GM21360 (cell line): Measurements from ENCODE around the gene HNRNPA2B1.
"Not testable (repeated sequence)": the region's sequence is repeated elsewhere in the genome, so short reads cannot be mapped to it uniquely, and the experiment has no call there.

Experiments
- ATAC-seq: cut with Tn5 transposase; IDR thresholded peaks from one replicate; pipeline ENCODE4 v1.9.1; 2021; ENCODE audit warnings: mild to moderate bottlenecking, moderate library complexity; ENCODE audit not compliant: unreplicated experiment

Gene HNRNPA2B1

DNA sequence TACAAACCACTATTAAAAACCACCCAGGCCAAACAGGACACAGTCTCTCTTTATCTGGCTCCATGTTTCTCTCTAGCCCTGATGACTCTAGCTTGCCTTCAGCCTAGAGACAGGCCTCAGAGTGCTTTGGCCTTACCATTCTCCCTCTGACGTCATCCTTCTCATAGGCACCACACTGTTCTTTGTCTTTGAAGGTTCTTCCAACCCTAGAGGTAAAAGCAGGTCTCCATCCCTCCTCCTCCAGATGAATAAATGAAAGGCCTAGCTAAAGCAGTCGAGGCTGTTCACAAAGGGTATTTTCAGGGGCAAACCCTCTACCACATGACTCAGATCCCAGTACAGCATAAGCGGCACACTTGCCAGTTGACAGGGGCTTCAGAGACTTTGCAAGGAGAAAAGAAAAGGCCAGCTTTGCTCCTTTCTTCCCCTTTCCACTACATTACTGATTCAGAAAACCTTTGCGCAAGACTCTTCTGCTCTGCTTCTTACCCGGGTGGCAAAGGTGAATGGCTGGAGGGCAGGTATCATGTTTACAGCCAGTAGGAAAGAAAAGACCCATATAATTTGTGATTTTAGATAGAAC, 33.8 kb downstream of the HNRNPA2B1 start:
- no peak for ATAC-seq

DNA sequence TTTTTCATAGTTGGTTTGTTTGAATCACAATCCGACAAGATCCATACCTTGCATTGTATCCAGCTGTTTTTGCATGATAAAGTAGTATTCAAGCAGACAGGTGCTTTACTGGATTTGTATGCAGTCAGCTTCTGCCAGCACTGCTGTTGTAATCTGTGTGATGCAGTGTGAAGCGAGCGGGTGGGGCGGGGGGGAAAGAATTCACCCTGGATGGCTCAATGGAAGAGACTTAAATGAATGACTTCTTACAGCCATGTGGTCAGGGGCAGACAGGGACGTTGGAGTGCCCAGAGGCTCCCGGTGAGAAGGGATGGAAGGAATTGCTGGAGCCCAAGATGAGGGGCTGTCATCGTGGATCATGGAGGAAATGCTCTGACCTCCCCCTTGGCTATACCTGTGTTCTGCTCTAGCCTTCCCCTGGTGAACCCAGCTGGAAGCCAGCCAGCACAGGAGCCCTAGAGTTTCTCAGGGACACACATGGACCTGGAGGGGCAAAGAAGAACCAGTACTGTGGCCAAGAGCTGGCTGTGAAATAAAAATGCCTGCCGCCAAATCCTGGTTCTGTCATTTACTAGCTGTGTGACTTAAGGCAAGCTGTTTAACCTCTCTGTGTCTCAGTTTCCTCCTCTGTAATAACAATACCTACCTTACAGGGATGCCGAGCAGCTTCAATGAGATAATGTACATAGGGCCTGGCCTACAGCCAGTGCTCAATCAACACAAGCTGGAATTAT, 34.4 kb downstream of the HNRNPA2B1 start:
- no peak for ATAC-seq

DNA sequence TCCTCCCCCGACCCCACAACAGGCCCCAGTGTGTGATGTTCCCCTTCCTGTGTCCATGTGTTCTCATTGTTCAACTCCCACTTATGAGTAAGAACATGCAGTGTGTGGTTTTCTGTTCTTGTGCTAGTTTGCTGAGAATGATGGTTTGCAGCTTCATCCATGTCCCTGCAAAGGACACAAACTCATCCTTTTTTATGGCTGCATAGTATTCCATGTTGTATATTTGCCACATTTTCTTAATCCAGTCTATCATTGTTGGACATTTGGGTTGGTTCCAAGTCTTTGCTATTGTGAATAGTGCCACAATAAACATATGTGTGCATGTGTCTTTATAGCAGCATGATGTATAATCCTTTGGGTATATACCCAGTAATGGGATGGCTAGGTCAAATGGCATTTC, 36.7 kb downstream of the HNRNPA2B1 start:
- ATAC-seq, result not testable (repeated sequence)

DNA sequence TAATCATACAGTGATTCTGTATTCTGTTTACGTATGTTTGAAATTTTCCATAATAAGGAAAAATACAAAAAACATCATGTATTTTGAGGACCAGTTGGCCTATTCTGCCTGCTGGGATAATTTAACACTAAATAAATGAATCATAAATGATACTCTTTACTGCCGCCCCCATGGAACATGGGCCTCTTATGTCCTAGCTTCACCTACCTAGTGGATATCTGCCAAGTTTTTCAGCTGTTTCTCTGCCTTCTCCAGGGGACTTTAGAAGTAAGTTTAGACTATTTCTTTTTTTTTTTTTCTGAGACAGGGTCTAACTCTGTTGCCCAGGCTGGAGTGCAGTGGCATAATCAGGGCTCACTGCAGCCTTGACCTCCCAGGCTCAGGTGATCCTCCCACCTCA, 38.1 kb downstream of the HNRNPA2B1 start:
- no peak for ATAC-seq

DNA sequence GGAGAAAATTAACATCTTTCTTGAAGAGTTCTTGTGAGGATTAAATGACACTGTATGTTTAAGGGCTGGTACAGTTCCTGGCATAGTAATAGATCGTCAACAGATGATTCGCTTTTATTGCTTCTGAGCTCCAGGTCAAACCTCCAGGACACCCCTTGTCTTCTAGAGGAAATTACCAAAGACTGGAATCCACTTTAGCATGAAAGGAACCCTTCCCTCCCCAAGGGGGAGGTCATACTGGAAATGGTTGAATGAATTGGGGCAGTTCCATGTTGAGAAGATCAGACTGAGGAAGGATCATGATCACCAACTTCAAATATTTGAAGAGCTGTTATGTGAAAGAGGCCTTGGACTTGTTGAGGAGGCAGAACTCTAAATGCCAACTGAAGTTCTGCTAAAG, 39.6 kb downstream of the HNRNPA2B1 start:
- ATAC-seq, result no peak

DNA sequence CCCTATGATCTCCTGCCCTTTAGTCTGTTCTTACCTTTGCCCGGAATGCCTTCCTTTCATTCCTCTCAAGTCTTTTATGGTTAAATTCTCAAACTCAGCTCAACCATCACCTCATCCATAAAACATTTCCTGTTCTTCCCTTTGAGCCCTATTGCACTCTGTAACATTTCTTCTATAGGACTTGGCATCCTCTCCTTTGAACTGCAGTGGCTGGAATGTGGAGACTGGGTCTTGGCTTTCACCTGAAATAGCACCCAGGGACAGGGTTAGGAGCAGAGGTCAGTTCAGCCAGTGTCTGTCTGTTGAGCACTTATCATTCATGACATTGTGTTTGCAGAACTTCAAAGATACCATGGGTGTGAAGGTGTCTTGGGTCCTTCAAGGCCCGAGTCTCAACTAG, 41.3 kb downstream of the HNRNPA2B1 start:
- no peak for ATAC-seq

DNA sequence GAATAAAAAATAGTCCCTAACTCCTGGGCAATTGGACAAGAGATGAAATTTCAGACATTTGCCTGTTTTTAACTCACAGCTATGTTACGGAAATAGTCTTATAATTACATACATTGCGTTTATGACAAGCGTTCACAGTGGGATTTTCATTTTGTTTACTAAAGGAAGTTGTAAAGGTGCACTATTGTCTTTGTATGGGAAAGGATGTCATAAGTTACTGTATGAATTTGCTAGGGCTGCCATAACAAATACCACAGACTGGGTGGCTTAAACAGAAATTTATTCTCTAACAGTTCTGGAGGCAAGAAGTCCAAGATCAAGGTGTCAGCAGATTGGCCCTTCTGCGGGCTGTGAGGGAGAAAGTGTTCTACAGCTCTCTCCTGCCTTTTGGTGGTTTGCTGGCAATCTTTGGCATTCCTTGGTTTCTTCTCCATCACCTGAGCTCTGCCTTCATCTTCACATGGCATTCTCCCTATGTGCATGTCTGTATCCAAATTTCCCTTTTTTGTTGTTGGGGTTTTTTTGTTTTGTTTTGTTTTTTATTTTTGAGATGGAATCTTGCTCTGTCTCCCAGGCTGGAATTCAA, 42.9 kb downstream of the HNRNPA2B1 start:
- ATAC-seq, result no peak

DNA sequence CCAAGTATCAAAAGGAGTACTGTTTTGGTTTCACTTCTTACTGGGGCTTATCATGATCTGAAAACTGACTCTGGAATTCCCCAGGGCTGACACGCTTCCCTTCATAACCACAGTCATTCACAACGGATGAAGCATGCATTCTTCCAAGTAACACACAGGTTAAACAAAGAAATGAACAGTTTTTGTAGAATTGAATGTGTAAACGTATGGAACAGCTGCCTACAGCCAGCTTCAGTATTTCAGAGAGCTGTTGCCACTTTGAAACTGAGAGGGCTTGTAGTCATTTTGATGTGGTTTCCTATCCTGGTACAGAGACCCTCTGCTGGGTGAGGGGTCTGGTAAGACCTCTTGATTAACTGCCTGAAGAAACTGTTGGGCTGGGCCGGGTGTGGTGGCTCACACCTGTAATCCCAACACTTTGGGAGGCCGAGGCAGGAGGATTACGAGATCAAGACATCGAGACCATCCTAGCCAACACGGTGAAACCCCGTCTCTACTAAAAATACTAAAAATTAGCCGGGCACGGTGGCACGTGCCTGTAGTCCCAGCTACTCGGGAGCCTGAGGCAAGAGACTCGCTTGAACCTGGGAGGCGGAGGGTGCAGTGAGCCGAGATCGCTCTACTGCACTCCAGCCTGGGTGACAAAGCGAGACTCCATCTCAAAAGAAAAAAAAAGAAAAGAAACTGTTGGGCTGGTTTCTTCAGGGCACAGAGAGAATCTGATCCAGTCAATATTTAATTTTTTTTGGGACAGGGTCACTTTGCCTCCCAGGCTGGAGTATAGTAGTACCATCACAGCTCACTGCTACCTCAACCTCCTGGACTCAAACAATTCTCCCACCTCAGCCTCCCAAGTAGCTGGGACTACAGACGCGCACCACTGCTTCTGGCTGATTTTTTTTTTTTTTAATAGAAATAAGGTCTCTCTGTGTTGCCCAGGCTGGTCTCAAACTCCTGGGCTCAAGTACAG, 43.8 kb downstream of the HNRNPA2B1 start:
- peak; percentile 36 for ATAC-seq

DNA sequence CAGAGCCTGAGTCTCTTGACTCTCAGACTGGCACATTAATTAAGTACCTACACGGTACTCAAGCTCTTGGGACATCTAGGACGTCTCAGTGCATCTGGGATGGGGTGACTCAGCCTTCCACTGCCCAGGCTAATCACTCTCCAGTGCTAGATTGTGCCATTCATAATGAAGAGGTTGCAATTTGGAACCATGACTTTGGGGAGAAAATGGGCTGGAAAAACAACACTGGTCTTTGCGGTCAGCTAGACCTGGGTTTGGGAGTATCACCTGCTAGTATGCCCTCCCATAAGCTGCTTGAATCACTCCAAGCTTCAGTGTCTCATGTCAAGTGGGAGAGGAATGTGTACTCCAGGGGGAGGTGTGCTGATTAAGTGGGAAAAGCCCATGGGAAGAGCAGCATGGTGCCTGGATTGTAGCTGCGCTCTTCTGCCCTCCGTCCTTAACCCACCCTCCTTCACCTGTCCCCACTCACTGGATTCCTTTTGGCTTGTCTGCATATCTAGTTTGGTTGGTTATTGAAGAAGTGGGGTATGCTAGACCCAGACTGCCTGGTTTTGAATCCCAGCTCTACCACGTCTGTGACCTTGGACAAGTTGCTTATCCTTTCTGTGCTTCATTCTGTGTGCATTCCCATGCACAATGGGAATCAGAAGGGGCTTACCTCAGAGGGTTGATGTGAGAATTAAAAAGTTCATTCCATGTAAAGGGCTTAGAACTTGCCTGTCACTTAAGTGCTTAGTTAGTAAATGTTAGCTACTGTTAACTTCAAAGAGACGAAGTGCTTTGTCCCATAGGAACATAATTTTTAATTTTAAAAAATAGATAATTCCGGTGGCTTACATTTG, 44.8 kb downstream of the HNRNPA2B1 start:
- ATAC-seq, result no peak

DNA sequence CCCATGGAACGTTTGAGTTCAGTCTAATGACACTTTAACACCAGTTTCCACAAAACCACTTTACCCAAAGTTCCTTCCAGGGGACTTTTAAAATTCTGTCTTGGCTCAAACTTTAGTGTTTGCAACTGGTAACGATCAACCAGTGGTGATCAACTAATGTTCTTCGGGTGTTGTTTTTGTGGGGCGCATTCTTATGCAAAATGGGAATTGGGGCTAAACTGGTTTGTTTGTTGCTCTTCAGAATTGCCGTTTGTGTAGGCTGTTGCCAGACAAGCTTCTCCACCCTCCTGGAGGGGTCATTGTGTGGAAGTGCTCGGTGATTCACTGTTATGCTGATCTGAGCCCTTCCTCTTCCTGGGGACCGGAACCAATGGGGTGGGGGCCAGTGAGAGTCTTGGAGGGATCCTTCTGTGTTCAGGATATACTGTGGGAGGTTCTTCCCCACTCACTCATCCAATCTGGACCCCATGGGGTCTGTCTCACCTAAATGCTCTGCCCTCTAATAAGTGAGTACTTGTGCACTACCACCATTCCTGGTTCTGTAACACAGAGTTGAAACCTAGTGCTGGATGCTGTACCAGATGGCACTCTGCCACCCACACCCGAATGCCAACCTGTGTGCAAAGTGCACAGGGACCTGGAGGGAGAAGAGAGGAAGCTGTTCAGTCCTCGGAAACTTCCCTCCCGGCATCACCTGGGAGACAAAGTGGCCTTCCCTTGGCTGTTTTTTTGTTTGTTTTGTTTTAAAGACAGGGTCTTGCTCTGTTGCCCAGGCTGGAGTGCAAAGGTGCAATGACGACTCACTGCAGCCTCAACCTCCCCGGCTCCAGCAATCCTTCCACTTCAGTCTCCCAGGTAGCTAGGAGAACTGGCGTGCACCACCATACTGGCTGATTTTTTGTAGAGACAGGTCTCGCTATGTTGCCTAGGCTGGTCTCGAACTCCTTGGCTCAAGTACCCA, 46.4 kb downstream of the HNRNPA2B1 start:
- ATAC-seq, result no peak

DNA sequence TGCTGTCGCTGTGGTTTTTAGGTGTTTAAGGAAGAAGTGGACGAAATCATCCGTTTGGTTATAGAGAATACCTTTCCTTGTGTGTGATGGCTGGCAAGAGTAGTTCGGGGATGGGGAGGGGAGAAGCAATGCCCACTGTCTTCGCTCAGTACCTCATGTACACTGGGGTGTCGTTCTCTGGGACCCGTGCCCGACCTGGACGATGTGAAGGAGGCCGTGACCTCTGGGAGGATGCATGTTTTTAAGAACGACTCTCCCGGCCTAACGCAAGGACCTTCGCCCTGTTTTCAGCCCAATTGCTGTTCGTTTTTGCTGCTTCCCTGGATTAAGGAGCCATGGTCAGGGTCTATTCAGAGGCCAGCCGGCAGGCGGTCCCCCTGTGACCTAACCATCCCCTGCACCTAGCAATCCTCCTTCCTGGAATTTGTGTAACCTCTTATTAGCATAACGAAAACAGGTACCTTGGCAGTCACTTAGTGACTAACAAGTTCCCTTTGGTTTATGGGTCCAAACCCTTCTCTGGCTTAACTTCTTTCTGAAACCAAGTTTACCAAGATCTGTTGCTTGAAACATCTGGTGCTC, 47.2 kb downstream of the HNRNPA2B1 start:
- no peak for ATAC-seq

DNA sequence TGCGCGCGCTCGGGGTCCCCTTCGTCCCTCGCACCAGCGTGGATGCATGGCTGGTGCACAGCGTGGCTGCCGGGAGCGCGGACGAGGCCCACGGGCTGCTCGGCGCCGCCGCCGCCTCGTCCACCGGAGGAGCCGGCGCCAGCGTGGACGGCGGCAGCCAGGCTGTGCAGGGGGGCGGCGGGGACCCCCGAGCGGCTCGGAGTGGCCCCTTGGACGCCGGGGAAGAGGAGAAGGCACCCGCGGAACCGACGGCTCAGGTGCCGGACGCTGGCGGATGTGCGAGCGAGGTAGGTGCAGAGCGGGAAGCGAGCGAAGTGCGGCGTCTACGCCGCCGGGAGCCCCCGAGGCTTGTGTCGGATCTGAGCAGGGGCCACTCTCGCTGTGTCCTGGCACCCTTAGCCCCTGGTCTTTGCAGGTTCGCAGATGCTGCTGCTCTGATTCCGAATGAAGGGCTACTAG, 47.7 kb downstream of the HNRNPA2B1 start:
- peak; percentile 5 for ATAC-seq

DNA sequence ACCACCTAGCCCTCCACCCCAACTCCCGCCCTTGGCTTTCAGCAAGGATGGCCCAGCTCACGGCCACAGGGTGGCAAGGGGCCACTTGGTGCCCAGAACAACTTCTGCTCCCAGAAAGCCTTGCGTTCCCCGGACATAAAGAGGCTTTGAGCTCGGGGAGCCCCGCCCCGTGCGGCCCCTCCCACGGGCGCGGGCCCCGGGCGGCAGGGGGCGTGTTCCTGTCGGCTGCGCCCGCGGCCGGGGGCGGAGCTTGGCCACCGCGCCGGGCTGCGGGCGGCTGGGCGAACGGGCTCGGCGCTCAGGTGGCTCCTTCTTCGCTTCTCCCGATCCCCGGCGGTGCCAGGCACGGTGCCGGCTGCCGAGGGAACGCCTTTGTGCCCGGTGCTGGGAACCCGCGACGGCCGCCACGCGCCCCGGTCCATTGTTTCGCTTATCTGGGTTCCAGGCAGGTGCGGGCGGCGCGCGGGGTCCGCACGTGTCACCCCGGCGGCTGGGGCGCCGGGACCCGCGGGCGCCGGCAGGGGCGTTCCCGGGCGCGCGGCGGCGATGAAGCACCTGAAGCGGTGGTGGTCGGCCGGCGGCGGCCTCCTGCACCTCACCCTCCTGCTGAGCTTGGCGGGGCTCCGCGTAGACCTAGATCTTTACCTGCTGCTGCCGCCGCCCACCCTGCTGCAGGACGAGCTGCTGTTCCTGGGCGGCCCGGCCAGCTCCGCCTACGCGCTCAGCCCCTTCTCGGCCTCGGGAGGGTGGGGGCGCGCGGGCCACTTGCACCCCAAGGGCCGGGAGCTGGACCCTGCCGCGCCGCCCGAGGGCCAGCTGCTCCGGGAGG, 48.4 kb downstream of the HNRNPA2B1 start, which contains the start of gene NFE2L3:
Gene NFE2L3 (plus strand): TSS at position 246 of the 829 bp plus-strand sequence. CDS start 301 bp downstream, at position 547.
- ATAC-seq, result peak; percentile 51

DNA sequence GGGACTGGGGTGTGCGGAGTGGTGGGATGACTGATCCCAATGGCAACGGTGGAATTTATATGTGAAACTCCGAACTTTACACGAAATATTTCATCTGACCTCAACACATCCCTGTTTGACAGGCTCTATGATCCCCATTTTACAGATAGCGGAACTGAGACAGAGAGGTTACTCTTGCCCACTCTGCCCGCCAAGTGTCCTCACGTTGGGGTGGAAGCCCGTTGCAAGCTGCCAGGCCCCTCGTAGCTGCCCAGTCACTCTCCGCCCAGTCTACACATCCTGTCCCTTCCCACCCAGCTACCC, 48.9 kb downstream of the HNRNPA2B1 start:
- ATAC-seq, result no peak

DNA sequence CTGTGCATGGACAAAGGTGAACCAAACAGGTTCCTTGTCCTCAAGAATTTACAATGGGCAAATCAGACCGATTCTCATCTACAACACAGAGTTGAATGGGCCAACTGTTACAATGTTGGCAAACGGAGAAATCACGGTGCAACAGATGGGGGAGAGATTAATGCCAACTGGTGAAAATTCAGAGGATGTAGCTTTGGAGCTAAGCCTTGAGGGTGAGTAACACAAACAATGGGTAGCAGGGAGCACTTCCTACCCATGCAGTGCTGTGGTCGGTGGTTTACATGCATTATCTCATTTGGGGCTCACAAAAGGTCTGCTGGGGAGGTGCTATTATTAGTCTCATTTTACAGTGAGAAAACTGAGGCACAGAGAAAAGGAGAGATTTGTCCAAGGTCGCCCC, 49.5 kb downstream of the HNRNPA2B1 start:
- ATAC-seq, result no peak

DNA sequence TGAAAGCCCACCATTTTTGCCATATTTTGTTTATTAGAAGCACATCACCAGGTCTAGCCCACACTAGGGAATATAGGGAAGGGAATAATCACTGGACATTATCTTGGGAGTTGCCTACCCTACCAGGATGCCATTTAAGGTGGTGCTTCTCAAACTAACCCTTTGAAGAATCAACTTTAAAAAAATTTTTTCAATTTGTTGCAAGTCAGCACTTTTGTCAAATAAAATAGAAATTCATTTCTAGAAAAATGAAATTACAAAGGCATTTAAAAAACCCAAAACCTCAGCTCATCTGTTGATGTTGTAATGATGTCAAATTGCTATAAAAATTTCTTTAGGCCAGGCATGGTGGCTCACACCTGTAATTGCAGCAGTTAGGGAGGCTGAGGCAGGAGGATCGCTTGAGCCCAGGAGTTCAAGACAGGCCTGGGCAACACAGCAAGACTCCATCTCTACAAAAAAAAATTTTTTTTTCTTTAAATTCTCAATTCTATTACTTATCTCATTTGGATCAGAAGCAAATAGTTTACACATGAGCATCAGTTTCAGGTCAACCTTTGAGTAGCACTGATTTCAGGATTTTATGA, 51.1 kb downstream of the HNRNPA2B1 start:
- no peak for ATAC-seq

DNA sequence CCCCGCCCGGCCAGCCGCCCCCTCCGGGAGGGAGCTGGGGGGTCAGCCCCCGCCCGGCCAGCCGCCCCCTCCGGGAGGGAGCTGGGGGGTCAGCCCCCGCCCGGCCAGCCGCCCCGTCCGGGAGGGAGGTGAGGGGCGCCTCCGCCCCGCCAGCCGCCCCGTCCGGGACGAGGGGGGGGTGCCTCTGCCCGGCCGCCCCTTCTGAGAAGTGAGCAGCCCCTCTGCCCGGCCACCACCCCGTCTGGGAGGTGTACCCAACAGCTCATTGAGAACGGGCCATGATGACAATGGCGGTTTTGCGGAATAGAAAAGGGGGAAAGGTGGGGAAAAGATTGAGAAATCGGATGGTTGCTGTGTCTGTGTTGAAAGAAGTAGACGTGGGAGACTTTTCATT, 52.2 kb downstream of the HNRNPA2B1 start:
- not testable (repeated sequence) for ATAC-seq
